Measurements from ENCODE around the gene GGT1.

The GGT1 gene

DNA sequence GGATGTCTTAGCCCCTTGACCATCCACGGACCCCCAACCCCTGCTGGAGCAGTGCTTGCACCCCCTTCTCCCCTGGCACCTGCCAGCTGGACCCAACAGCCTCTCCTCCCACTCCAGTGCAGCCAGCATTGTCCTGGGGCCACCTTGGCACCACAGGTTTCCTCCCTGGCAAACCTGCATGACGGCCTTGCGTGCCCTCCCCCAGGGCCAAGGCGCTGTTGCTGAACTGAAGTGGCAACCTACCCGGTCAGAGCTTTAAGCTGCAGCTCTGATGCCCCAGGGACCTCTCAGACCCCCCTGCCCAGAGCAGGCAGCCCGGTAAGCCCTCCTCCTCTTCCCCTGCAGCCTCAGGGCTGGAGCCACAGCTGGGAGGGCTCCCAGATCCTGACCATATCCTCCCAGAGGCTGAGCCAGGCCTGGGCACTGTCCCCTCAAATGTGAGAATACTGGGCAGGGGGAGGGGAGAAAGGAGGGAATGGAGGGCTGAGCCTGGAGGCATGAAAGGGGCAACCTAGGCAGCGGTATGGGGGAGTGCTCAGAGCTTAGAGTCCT, 8.3 kb upstream of the GGT1 start (continued):
- no peak for TF ChIP-seq ZSCAN5A (tag by site-specific recombination; IDR thresholded peaks at IDR 0.05)
- no peak for TF ChIP-seq ZNF239 (tag by site-specific recombination; IDR thresholded peaks at IDR 0.05)
- no peak for TF ChIP-seq ZNF529 (tag by site-specific recombination; IDR thresholded peaks at IDR 0.05; ENCODE audit: insufficient replicate concordance)
- TF ChIP-seq ZNF121 (tag by site-specific recombination; IDR thresholded peaks at IDR 0.05) = no peak
- no peak for TF ChIP-seq OVOL3 (tag by site-specific recombination; IDR thresholded peaks at IDR 0.05)
- no peak for TF ChIP-seq ZNF610 (tag by site-specific recombination; IDR thresholded peaks at IDR 0.05; ENCODE audit: borderline replicate concordance)
- no peak for TF ChIP-seq ZNF223 (tag by site-specific recombination; IDR thresholded peaks at IDR 0.05)
- TF ChIP-seq SETDB1 (IDR thresholded peaks at IDR 0.05; ENCODE audit: insufficient read length, low read length) = no peak
- TF ChIP-seq ZNF157 (tag by site-specific recombination; IDR thresholded peaks at IDR 0.05) = no peak

GRCh38 chr22:24595228-24595627, 7.8 kb upstream of the GGT1 start:
- 0 out of 2 replicates have a peak overlapping the region, but pooled peaks have one; percentile 5 for H3K27ac ChIP-seq (ENCODE audit: extremely low read depth, low read depth, low read length)
- POLR2A ChIA-PET = no interaction called here
- no peaks in the 10 kb centered on the region for H3K9me3 ChIP-seq (ENCODE audit: control insufficient read depth, insufficient read depth, low read depth, low read length)
- no peaks in the 10 kb centered on the region for H3K36me3 ChIP-seq (ENCODE audit: control insufficient read depth in 2 of 2, insufficient read depth in 1 of 2, low read length in 2 of 2)
- TF ChIP-seq PRDM10 (tag by site-specific recombination; IDR thresholded peaks at IDR 0.05) (no peak), ZBTB11 (tag by site-specific recombination; conservative IDR thresholded peaks at IDR 0.05; ENCODE audit: low read depth) (no peak), FEZF1 (tag by site-specific recombination; IDR thresholded peaks at IDR 0.05) (no peak), ZIC2 (tag by site-specific recombination; IDR thresholded peaks at IDR 0.05) (peak; percentile 80), ZBTB44 (tag by site-specific recombination; IDR thresholded peaks at IDR 0.05) (no peak)
- H3K4me1 ChIP-seq (ENCODE audit: control insufficient read depth, insufficient read depth, low read length) = no peaks in the 10 kb centered on the region
- CTCF ChIA-PET = no interaction called here
- H3K4me3 ChIP-seq (ENCODE audit: low read depth, low read length) = no peak overlapping the region
